Stimulated activated naive CD4-positive, alpha-beta T cell (primary cell): ENCODE results near the gene RIT1.

Experiments used
- DNase-seq, 6 experiments: peaks; one replicate each; lab custom pipeline; 2025; lab: John Stamatoyannopoulos, UW

The RIT1 gene

GRCh38 chr1:155911156-155912055 is at the start of gene RIT1:
RIT1 (minus strand) TSS chr1:155911349; CDS start chr1:155910761, 588 bp downstream.
- peak; percentile 62 to 83 (median 78) for DNase-seq

GRCh38 chr1:155960081-155960745 is 49.1 kb upstream of the RIT1 start:
- DNase-seq: no peak

GRCh38 chr1:155957411-155957915 is 46.3 kb upstream of the RIT1 start:
- no peak for DNase-seq

- no peak for DNase-seq
Measured at GRCh38 chr1:155954645-155955044, 43.5 kb upstream of the RIT1 start.

GRCh38 chr1:155952505-155952890 is 41.3 kb upstream of the RIT1 start:
- DNase-seq: no peak

GRCh38 chr1:155951753-155952504 is 40.8 kb upstream of the RIT1 start:
- no peak for DNase-seq

- DNase-seq: no peak
Measured at GRCh38 chr1:155950829-155951228, 39.7 kb upstream of the RIT1 start.

GRCh38 chr1:155947741-155948140 is 36.6 kb upstream of the RIT1 start:
- no peak for DNase-seq

GRCh38 chr1:155947292-155947691 is 36.1 kb upstream of the RIT1 start:
- no peak for DNase-seq

GRCh38 chr1:155946633-155947219 is 35.6 kb upstream of the RIT1 start:
- no peak for DNase-seq

GRCh38 chr1:155944444-155944799 is 33.3 kb upstream of the RIT1 start:
- DNase-seq: no peak

- no peak for DNase-seq
Measured at GRCh38 chr1:155942578-155943141, 31.5 kb upstream of the RIT1 start.

GRCh38 chr1:155941845-155942531 is 30.8 kb upstream of the RIT1 start:
- DNase-seq: no peak

GRCh38 chr1:155940993-155941844 is 30.1 kb upstream of the RIT1 start, which contains the start of gene RXFP4:
RXFP4 (plus strand) TSS chr1:155941638; CDS start chr1:155941710, 72 bp downstream.
- DNase-seq: no peak

- DNase-seq: no peak
Measured at GRCh38 chr1:155940482-155940992, 29.4 kb upstream of the RIT1 start.

- DNase-seq: peak in 3 of 6 experiments; percentile 10 to 57 (median 48)
Measured at GRCh38 chr1:155938220-155938627, 27.1 kb upstream of the RIT1 start.

GRCh38 chr1:155934936-155935590 is 23.9 kb upstream of the RIT1 start:
- no peak for DNase-seq

- peak; percentile 81 to 97 (median 94) for DNase-seq
Measured at GRCh38 chr1:155934097-155934935, 23.2 kb upstream of the RIT1 start, which contains the start of gene KHDC4. KHDC4 (minus strand) TSS chr1:155934413; CDS start chr1:155934373, 40 bp downstream.
